ENCODE data around the gene PPP1R1B. TPM values are rescaled to one million over a fixed set of nuclear protein-coding genes. Genes with fewer than 3 reads are reported as not detected.

Gene PPP1R1B
- total RNA-seq, 1 experiment from 2014 or later, result 8.3 TPM

- Mint-ChIP-seq H3K4me3 (ENCODE audit: low read depth, unreplicated experiment) (no peak overlapping the region), H3K4me1 (ENCODE audit: low read depth, unreplicated experiment) (peaks cover 34% of the 10 kb centered on the region), H3K9me3 (ENCODE audit: low read depth, unreplicated experiment) (no peaks in the 10 kb centered on the region), H3K27me3 (ENCODE audit: unreplicated experiment) (peaks cover 99% of the 10 kb centered on the region), H3K27ac (ENCODE audit: unreplicated experiment) (no peak overlapping the region), H3K36me3 (ENCODE audit: insufficient read depth, unreplicated experiment) (peaks cover 51% of the 10 kb centered on the region)
- intact Hi-C loops (cut with micrococcal nuclease; ENCODE audit: unreplicated experiment), result loop anchor here (5.0 kb wide), 1 partner anchor 482 kb away; no protein-coding TSS in a partner anchor
- no peak for DNase-seq
- CTCF ChIA-PET, result interaction anchor here (0.6 to 161.2 kb wide), 19 partner anchors 5 to 559 kb away, joined by 3 to 42089 read pairs (median 8); partner anchors contain the start of genes ERBB2, GRB7, GSDMA and GSDMB
- no TSS peak for BruUV-seq (replicated peaks)
- TF ChIP-seq CTCF (IDR thresholded peaks at IDR 0.05; ENCODE audit: unreplicated experiment), result no peak
Measured at GRCh38 chr17:39615434-39615833, 11.3 kb upstream of the PPP1R1B start.

DNA sequence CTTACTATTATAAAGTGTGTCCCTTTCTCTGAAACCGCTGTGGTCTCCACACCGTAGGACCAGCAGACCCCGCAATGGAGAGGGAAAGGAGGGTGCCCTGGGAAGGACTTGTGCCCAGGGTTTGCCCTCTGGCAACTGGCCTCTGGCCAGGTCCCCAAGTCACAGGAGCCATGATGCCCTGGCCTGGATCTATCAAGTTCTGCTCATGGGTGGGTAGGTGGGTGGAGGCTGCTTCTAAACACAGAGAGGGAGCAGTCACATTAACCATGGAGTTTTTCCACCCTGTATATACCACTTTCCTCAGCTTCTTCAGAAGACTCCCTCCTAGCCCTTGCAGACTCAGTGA lies 9.7 kb upstream of the PPP1R1B start:
- H3K27ac Mint-ChIP-seq (ENCODE audit: unreplicated experiment), result peak overlapping the region; percentile 2
- H3K27me3 Mint-ChIP-seq (ENCODE audit: unreplicated experiment), result peaks cover 97% of the 10 kb centered on the region
- H3K4me1 Mint-ChIP-seq (ENCODE audit: low read depth, unreplicated experiment), result peaks cover 42% of the 10 kb centered on the region
- no peak for TF ChIP-seq CTCF (IDR thresholded peaks at IDR 0.05; ENCODE audit: unreplicated experiment)
- peaks cover 58% of the 10 kb centered on the region for H3K36me3 Mint-ChIP-seq (ENCODE audit: insufficient read depth, unreplicated experiment)
- no peaks in the 10 kb centered on the region for H3K9me3 Mint-ChIP-seq (ENCODE audit: low read depth, unreplicated experiment)
- CTCF ChIA-PET, result interaction anchor here (0.6 to 161.2 kb wide), 29 partner anchors 4 to 1000 kb away, joined by 3 to 42089 read pairs (median 7); partner anchors contain the start of genes CSF3, ERBB2, GRB7 and GSDMA
- no peak for DNase-seq
- intact Hi-C loops (cut with micrococcal nuclease; ENCODE audit: unreplicated experiment), result loop anchor here (2.0 to 5.0 kb wide), 2 partner anchors 14 to 480 kb away; no protein-coding TSS in a partner anchor
- TSS peak; percentile 74 for BruUV-seq (replicated peaks)
- peak overlapping the region; percentile 76 for H3K4me3 Mint-ChIP-seq (ENCODE audit: low read depth, unreplicated experiment)

- no peak for TF ChIP-seq CTCF (IDR thresholded peaks at IDR 0.05; ENCODE audit: unreplicated experiment)
- intact Hi-C loops (cut with micrococcal nuclease; ENCODE audit: unreplicated experiment), result loop anchor here (1.0 to 5.0 kb wide), 7 partner anchors 15 to 480 kb away; partner anchors contain the start of gene PSMD3
- Mint-ChIP-seq H3K36me3 (ENCODE audit: insufficient read depth, unreplicated experiment) (peaks cover 64% of the 10 kb centered on the region), H3K4me1 (ENCODE audit: low read depth, unreplicated experiment) (peaks cover 48% of the 10 kb centered on the region), H3K9me3 (ENCODE audit: low read depth, unreplicated experiment) (no peaks in the 10 kb centered on the region), H3K4me3 (ENCODE audit: low read depth, unreplicated experiment) (peak overlapping the region; percentile 76), H3K27me3 (ENCODE audit: unreplicated experiment) (peaks cover 95% of the 10 kb centered on the region), H3K27ac (ENCODE audit: unreplicated experiment) (peak overlapping the region; percentile 75)
- CTCF ChIA-PET, result interaction anchor here (0.6 to 161.2 kb wide), 43 partner anchors 3 to 1090 kb away, joined by 3 to 42089 read pairs (median 6); partner anchors contain the start of genes CSF3, ERBB2, GRB7 and GSDMA
- BruUV-seq (replicated peaks), result no TSS peak
- DNase-seq, result peak; percentile 100
Measured at GRCh38 chr17:39617446-39618245, 9.1 kb upstream of the PPP1R1B start.

GRCh38 chr17:39618246-39618913 lies 8.4 kb upstream of the PPP1R1B start:
- Mint-ChIP-seq H3K4me1 (ENCODE audit: low read depth, unreplicated experiment) (peaks cover 50% of the 10 kb centered on the region), H3K27me3 (ENCODE audit: unreplicated experiment) (peaks cover 87% of the 10 kb centered on the region), H3K4me3 (ENCODE audit: low read depth, unreplicated experiment) (peak overlapping the region; percentile 76), H3K27ac (ENCODE audit: unreplicated experiment) (peak overlapping the region; percentile 75), H3K36me3 (ENCODE audit: insufficient read depth, unreplicated experiment) (peaks cover 62% of the 10 kb centered on the region), H3K9me3 (ENCODE audit: low read depth, unreplicated experiment) (no peaks in the 10 kb centered on the region)
- intact Hi-C loops (cut with micrococcal nuclease; ENCODE audit: unreplicated experiment), result loop anchor here (1.0 to 5.0 kb wide), 6 partner anchors 54 to 479 kb away; partner anchors contain the start of gene PSMD3
- TF ChIP-seq CTCF (IDR thresholded peaks at IDR 0.05; ENCODE audit: unreplicated experiment), result no peak
- DNase-seq, result peak; percentile 99
- CTCF ChIA-PET, result interaction anchor here (0.5 to 161.2 kb wide), 54 partner anchors 2 to 1199 kb away, joined by 3 to 42089 read pairs (median 4); partner anchors contain the start of genes CSF3, ERBB2, GRB7 and GSDMA
- TSS peak; percentile 74 for BruUV-seq (replicated peaks)
